Stromal cell of bone marrow (primary cell): ENCODE results near the gene PPP2R5C.
"Not testable (repeated sequence)": the region's sequence is repeated elsewhere in the genome, so short reads cannot be mapped to it uniquely, and the experiment has no call there.

Experiments
- DNase-seq: peaks from one replicate; pipeline ENCODE4 v3.0.0-alpha.2; 2012; ENCODE audit warnings: low read depth

PPP2R5C gene

GRCh38 chr14:101966742-101967141, 205.2 kb downstream of the PPP2R5C start:
- DNase-seq = no peak

GRCh38 chr14:101968186-101968585, 206.7 kb downstream of the PPP2R5C start:
- no peak for DNase-seq

DNA sequence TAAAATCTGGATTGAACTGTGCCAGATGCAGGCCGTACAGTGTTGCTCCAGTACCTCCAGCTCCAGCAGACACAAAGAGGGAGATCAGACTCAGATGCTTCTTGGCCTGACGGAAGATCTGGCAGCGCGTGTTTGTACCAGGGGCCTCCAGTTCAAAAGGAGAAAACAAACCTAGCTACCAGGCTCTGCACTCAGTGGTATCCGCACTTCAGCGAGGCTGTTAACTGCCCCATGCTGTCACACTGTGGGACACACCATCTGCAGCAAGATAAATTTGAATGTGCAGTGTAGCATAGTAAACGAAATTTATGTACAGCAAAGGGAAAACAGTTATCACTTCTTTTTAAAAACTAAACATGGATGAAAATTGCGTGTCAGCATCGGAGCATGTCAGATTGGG, 208.0 kb downstream of the PPP2R5C start:
- no peak for DNase-seq

GRCh38 chr14:101970830-101971400, 209.4 kb downstream of the PPP2R5C start:
- no peak for DNase-seq

DNA sequence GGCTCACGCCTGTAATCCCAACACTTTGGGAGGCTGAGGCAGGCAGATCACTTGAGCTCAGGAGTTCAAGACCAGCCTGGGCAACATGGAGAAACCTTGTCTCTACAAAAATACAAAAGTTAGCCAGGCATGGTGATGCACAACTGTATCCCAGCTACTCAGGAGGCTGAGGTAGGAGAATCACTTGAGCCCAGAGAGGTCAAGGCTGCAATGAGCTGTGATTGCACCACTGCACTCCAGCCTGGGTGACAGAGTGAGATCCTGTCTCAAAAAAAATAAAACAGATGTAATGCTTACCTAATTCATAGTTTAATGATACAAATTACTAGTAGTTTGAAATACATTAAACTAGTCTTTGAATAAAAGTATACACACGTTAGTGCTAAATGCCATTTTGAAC, 209.9 kb downstream of the PPP2R5C start:
- DNase-seq = not testable (repeated sequence)

DNA sequence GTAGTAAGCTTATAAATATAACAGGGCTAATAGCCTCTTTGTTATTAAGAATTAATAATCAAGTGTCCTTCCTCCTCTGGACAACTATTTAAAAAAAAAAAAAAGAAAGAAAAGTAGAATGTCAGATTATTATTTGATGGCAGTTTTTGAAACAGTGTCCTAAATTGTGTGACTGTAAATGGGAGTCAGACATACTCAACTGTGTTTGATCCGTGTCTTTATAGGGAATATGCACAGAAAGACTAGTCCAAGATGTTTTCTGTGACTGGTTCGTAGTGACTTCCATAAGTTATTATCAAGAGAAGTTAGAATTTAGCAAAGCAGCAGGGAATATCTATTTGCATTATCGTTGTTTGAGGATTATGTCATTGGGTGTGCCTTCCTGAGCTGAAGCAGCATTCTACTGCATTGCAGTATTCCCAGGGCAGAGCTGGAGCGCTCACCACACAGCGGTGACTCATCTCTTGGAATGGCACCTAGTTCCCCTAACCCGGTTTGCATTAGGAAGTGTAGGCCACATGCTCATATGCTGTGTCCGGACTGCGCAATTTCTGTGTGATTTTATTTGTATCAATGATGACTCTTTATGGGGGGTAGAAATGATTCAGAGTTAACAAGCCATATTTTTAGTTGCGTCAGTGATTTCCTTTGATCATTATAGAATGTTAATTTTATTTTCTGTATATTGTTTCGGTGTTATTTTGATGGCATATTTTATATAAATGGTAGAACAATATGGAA, 210.8 kb downstream of the PPP2R5C start:
- DNase-seq = peak; percentile 99

DNA sequence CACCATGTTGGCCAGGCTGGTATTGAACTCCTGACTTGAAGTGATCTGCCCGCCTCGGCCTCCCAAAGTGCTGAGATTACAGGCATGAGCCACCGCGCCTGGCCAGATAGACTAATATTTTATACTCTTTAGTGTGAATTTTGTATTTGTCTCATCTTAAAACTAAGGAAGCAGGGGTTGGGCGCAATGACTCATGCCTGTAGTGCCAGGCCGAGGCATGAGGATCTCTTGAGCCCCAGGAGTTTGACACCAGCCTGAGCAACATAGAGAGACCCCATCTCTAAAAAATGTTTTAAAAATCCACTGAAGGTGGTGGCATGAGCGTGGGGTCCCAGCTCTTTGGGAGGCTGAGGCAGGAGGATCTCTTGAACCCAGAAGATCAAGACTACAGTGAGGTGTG, 211.8 kb downstream of the PPP2R5C start:
- DNase-seq = no peak

DNA sequence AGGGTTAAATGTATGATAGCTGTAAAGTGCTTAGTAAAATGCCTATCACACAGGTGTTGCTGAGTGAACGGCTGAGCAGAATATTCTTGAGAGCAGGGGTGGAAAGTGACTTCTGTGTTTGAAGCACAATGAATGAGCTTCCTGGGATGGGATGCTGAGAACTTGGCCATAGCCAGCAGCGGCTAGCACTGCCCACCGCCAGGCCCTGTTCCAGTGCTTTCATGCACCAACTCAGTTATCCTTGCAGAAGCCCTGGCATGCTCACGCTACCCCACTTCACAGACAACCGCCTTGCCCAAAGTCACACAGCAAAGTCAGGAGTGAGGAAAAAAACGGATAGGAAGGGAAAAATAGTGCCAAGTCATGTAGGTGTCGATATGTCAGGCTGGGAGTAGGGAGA, 213.7 kb downstream of the PPP2R5C start:
- DNase-seq = no peak
